Neutrophil (primary cell): Measurements from ENCODE around the gene HELZ2.

Experiments used
- H3K27ac ChIP-seq: fragments of 200-600 bp; sonication (generic); 2 replicates; pipeline ENCODE4 v1.5.1; 2016; ENCODE audit warnings: mild to moderate bottlenecking, moderate library complexity
- H3K27me3 ChIP-seq: fragments of 200-600 bp; sonication (generic); 2 replicates; pipeline ENCODE4 v1.6.0; 2016; ENCODE audit warnings: mild to moderate bottlenecking
- H3K36me3 ChIP-seq: fragments of 200-600 bp; sonication (generic); 2 replicates; pipeline ENCODE4 v1.5.1; 2017
- H3K4me1 ChIP-seq, 2 experiments: fragments of 200-600 bp in 1 of 2; sonication (generic) in 1 of 2; 1 replicate in 1 of 2; 2 replicates in 1 of 2; pipeline versions ENCODE4 v1.5.1 to v1.6.1; 2013 to 2016; ENCODE audit warnings: low read depth in 1 of 2, low read length in 1 of 2, mild to moderate bottlenecking in 1 of 2, moderate library complexity in 1 of 2; ENCODE audit not compliant: control insufficient read depth in 1 of 2, insufficient read depth in 1 of 2
- H3K4me3 ChIP-seq, 2 experiments: fragments of 200-600 bp in 1 of 2; sonication (generic) in 1 of 2; 1 replicate in 1 of 2; 2 replicates in 1 of 2; pipeline ENCODE4 v1.5.1; 2013 to 2016; ENCODE audit warnings: low read depth in 1 of 2, low read length in 1 of 2, mild to moderate bottlenecking in 1 of 2, moderate library complexity in 1 of 2
- H3K9me3 ChIP-seq: fragments of 200-600 bp; sonication (generic); 2 replicates; pipeline ENCODE4 v1.5.1; 2016
- CTCF ChIP-seq: fragments of 200-600 bp; sonication (generic); IDR thresholded peaks from 2 replicates; pipeline ENCODE4 v1.5.1; 2016; ENCODE audit warnings: antibody characterized with exemption

Gene HELZ2

GRCh38 chr20:63599396-63600050 is 25.5 kb upstream of the HELZ2 start:
- Histone ChIP-seq H3K9me3 (no peaks in the 10 kb centered on the region), H3K27ac (no peak overlapping the region), H3K4me3 (no peak overlapping the region), H3K4me1 (peaks cover 10 to 11% of the 10 kb centered on the region in 2 experiments), H3K27me3 (no peaks in the 10 kb centered on the region), H3K36me3 (peaks cover 74% of the 10 kb centered on the region)
- no peak for TF ChIP-seq CTCF

GRCh38 chr20:63598479-63599395 is 24.7 kb upstream of the HELZ2 start:
- Histone ChIP-seq H3K9me3 (no peaks in the 10 kb centered on the region), H3K27me3 (no peaks in the 10 kb centered on the region), H3K36me3 (peaks cover 81% of the 10 kb centered on the region), H3K4me1 (peaks cover 10 to 11% of the 10 kb centered on the region in 2 experiments), H3K4me3 (no peak overlapping the region), H3K27ac (no peak overlapping the region)
- TF ChIP-seq CTCF: no peak

- no peaks in the 10 kb centered on the region for H3K27me3 ChIP-seq
- peaks cover 88% of the 10 kb centered on the region for H3K36me3 ChIP-seq
- no peaks in the 10 kb centered on the region for H3K9me3 ChIP-seq
- peaks cover 9 to 10% of the 10 kb centered on the region in 2 experiments for H3K4me1 ChIP-seq
- no peak overlapping the region for H3K4me3 ChIP-seq
- no peak for TF ChIP-seq CTCF
- no peak overlapping the region for H3K27ac ChIP-seq
Observed at GRCh38 chr20:63597651-63598478, 23.8 kb upstream of the HELZ2 start.

GRCh38 chr20:63596423-63596822 is 22.4 kb upstream of the HELZ2 start:
- no peaks in the 10 kb centered on the region for H3K9me3 ChIP-seq
- H3K27me3 ChIP-seq: no peaks in the 10 kb centered on the region
- H3K4me3 ChIP-seq: no peak overlapping the region
- H3K36me3 ChIP-seq: peaks cover 93% of the 10 kb centered on the region
- TF ChIP-seq CTCF: no peak
- no peaks in the 10 kb centered on the region for H3K4me1 ChIP-seq
- no peak overlapping the region for H3K27ac ChIP-seq

GRCh38 chr20:63595416-63596127 is 21.5 kb upstream of the HELZ2 start:
- no peak overlapping the region for H3K4me3 ChIP-seq
- H3K9me3 ChIP-seq: no peaks in the 10 kb centered on the region
- H3K4me1 ChIP-seq: no peaks in the 10 kb centered on the region
- H3K36me3 ChIP-seq: peaks cover 96% of the 10 kb centered on the region
- TF ChIP-seq CTCF: no peak
- no peak overlapping the region for H3K27ac ChIP-seq
- H3K27me3 ChIP-seq: no peaks in the 10 kb centered on the region
